ENCODE measurements around the gene MEOX1.
"Not testable (repeated sequence)": the region's sequence is repeated elsewhere in the genome, so short reads cannot be mapped to it uniquely, and the experiment has no call there.

The MEOX1 gene

DNA sequence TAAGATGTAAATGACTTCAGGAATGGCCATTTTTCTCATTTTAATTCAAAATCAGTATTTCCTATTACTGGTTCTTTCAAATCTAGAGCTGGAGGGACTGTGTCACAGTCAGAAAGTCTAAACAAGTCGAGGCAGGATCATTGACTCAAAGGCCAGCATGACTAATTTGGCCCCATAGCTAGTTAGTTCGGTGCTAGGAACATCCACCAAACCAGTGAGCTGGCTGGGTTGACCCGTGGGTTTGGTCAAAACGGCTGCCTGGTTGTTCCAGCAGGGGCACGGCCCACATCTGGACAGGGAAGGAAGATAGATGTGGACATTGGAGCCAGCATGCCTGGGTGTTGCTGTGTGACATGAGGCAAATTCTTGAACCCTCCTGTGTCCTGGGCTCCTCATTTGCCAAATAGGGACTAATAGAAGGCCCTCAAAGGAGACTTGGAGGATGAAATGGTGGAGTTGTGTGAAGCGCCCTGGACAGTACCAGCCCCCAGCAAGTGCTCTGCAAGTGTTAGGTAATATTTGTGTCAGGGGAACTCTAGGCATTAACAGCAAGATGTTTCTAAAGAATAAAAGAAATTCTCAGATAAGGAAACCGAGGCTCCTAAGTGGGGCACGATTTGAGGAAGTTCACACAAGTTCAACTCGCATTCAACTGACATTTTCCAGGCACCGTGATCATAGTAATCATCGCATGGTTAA, 46.2 kb downstream of the MEOX1 start:
- FAIRE-seq = no peak

DNA sequence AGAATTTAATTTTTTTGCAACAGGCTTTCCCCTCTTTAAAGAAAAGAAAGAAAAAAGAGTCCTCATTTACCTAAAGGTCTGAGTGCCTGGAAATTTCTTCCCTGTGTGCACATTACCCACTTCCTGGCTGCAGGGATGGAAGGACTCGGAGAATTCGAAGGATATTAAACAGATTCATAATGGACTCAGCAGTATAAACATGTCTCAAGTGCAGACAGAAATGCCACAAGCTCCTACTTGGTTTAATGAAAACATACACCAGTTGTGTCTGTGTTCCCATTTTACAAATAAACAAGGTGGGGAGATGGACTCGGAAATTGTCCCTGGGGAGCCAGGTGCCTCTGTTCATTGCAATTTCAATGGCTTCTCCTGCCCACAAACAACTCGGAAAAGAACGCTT, 47.2 kb downstream of the MEOX1 start:
- no peak for FAIRE-seq

DNA sequence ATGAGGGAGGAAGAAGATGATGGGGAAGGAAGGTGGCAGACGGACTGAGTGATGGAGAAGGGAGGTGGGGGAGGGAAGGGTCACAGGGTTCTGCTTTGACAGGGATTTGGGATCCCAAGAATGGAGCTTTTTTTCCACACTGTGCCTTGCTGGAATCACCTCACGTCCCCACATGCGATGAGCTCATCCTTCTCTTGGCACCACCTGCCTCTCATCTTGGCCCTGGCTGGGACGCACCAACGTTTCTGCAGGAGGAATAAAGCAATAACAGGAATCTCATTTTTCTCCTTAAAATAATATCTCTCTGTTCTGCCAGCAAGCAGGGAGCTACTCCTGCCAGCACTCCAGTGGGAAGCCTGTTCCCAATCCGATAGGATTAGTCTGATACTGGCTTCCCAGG, 47.8 kb downstream of the MEOX1 start:
- FAIRE-seq = no peak

DNA sequence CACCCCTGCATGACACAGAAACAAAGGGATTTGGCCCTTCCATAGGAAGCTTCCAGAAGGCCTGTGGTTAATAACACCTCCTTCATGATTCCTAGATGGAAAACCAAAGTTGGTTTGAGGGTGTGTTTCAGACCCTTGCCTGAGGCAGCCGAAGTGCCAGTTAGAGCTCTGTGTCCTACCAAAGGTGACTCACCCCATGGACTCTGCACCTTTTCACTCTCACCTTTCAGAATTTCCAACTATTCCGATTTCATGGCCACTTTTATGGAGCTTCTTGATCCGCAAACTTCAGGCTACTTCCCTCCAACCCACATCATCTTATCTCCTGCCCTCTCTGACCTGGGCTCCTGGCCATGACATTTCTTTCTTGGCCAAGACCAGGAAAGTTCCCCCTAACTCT, 49.2 kb downstream of the MEOX1 start:
- no peak for FAIRE-seq

DNA sequence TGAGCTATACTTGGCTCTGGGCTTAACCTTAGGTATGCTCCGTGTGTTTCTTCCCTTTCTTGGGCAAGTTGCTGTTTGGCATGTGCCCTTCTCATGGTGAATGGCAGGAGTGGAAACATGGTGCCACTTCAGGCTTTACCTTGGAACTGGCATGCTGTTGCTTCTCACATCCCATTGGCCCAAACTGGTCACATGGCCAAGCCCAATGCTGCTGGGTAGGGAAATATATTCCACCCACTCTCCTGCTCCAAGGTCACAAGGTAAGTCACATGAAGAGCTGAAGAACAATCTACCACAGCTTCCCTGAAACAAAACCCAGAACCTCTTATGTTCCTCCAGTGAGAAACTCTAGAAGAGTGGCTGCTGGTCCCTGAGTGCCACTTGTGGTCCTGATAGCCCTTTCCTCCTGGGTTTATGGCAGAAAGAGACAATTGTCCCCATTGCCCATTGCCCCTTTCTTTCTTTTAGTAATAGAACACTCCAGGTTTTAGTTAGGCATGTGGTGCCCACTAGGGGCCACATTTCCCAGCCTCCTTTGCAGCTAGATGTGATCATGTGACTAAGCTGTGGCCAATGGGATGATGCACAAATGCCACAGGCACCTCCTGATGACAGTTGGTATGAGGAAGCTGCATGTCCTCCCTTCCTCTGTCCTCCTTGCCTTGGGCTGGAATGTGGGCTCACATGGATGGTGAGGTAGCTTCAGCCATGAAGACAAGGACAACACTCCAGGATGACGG, 50.3 kb downstream of the MEOX1 start:
- no peak for FAIRE-seq

DNA sequence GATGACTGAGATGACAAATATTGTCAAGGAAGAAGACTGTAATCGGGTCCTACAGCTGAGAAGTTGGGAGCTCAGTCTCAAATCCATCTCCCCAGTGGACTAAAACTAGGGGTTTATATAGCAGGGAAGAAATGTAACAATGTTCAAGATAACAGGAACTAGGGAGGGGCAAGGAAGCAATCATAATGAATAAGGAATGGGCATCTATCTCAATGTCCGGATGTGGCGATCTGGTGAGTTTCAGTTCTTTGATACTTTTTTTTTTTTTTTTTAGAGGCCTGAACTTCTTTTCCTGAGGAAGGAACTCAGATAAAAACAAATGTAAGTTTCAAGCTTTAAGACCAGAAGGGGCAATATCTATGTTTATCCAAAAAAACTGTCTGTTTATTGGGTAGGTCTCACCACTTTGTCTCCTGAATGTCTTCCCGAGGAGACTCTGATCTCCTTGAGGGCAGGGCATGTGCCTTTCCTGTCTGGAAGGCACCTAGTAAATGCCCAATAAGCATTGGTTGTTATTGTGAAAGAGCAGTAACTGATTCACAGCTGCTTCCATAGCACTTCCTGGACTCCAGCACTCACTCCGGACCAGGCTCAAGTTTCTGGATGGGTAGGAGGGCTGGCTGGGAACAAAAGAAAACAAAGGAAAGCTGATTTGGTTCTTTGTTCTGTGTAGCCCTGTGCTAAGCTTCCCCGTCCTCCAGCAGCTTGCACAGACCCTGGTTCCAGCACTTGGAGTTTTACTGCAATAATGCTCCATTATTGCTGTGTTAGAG, 51.9 kb downstream of the MEOX1 start:
- no peak for FAIRE-seq

DNA sequence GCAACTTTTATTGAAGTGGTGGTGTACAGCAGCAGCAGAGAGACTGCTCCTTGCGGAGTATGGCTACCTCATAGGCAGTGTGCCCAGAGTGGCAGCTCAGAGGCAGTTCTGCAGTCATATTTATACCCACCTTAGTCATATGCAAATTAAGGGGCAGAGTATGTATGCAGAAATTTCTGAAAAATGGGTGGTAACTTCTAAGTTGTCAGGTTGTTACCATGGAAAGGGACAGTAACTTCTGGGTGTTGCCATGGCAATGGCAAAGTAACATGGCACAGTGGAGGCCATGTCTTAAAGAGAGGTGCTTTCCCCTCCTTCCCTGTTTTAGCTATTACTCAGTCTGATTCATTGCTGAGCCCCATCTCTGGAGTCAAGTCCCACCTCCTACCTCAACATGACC, 53.4 kb downstream of the MEOX1 start:
- FAIRE-seq = no peak

DNA sequence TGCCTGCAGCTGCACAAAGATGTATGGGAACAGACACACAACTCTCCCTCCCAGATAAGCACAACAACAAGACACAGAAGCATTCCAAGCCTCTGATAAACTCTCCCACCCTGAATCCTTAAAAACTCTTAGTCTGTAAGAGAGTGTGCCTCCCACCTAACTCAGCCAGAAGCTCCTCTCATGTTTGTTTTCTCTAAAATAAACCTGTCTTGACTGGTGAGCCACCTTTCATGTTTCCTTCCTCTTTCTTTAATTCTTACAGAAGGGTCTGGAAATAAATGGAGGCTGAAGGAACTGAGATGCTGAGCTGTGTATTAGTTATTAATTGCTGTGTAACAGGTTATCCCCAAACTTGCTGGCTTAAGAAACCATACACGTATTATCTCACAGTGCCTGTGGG, 57.2 kb downstream of the MEOX1 start:
- no peak for FAIRE-seq

DNA sequence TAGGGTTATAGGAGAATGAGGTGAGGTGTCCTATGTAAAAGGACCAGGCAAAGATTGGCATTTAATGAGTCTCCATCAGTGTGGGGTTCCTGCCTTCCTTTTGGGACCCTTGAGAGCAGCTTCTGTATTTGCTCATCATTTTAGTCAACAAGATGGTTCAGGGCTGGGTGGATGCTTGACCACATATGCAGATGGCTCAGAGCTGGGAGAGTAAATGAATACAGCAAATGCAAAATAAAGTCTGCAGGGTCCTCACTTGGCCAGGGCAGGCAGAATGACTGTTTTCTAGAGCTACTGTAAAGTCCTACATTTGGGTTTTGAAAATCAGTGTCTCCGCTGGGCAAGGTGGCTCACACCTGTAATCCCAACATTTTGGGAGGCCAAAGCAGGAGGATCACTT, 58.4 kb downstream of the MEOX1 start:
- no peak for FAIRE-seq

DNA sequence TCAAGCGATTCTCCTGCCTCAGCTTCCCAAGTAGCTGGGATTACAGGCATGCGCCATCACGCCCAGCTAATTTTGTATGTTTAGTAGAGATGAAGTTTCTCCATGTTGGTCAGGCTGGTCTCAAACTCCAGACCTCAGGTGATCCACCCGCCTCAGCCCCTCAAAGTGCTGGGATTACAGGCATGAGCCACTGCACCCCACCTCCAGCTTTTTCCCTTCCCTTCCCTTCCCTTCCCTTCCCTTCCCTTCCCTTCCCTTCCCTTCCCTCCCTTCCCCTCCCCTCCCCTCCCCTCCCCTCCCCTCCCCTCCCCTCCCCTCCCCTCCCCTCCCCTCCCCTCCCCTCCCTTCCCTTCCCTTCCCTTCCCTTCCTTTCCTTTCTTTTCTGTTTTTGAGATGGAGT, 59.2 kb downstream of the MEOX1 start:
- not testable (repeated sequence) for FAIRE-seq

DNA sequence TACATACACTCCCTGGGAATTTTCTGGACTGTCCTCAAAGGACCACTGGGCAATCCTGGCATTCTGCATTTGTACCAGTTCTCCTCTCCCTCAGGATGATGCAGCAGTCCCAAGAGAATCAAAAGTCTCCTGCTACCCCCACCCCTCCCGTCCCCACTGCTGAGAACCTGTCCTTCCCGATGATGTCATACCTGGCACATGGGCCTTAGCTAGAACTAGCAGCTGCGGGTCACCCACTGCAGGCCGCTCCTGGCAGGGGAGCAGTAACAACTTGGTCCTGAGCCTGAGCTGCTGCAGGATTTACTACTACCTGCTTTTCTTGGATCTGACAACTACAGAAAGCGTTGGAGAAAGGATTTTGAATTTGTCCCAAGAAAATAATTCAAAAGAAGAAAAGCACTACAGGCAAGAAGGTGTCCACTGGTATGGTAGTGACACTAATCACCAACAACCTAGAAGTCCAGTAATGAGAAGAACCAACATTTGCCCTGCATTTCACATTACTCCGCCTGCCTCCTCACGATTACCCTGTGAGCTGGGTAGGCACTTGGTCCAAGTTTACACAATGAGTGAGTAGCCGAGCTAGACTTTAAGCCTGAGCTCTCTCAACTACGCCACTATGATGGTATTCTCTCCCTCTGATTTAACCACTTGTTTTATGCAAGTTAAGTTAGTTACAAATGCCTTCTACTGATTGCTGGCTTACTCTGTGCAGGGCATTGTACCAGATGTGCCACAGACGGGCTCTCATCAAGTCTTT, 60.3 kb downstream of the MEOX1 start:
- no peak for FAIRE-seq

DNA sequence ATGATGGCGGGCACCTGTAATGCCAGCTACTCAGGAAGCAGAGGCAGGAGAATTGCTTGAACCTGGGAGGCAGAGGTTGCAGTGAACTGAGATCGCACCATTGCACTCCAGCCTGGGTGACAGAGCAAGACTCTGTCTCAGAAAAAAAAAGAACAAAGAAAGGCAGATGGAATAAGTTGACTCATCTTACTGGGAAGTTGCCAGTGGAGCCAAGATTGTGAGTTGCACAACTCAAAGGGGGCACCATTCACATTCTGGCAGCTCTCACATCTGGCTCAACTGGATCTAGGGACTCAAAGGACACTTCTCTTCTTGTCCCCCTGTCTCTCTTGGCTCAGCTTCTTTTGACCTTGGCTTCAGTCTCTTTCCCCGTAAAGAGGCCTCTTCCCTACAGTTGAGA, 61.9 kb downstream of the MEOX1 start:
- FAIRE-seq = no peak

DNA sequence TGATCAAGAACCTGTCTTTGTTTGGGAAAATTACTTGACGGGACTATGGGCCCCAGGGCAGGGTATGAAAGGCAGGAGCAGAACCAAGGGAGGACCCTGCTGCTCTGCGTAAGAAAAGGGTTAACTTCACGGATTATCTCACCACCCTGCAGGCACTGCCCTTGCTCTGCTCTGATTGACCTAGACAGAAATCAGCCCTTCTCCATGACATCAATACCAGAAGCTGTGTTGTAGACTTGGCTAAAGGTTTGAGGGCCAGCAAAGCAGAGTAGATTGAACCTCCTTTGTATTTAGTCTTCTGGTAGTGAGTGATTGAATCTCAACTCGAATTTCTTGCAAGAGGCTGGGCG, 62.7 kb downstream of the MEOX1 start:
- no peak for FAIRE-seq

DNA sequence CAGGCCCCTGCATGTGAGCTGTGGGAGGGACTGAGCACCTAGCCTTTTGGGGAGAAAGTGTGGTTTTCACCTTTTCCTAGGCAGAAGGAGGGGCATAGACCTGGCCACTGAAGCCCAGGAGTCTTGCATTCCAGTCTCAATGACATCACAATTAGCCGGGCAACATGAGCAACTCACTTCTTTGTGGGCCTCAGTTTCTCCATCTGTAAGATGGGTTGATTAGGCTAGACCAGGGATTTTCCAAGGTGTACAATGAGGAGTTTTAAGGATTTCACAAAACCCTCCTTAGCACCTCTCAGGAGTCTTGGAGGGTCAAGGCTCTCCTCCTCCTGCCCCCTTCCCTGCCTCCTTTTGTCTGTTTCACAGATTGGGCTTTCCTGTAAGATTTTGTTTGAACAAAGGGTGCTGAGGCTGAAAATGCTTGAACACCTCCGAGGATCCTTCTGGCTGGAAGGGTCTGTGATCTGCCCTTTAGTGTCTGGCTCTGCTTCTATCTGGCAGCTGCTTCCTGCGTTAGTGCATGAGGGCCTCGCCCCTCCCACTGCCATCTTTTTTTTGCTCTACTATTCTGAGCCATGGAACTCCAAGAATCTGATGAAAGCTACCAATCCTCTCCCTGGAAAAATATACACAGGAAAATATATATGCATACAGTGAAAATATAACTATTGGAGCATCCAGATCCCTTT, 63.2 kb downstream of the MEOX1 start:
- FAIRE-seq = no peak

DNA sequence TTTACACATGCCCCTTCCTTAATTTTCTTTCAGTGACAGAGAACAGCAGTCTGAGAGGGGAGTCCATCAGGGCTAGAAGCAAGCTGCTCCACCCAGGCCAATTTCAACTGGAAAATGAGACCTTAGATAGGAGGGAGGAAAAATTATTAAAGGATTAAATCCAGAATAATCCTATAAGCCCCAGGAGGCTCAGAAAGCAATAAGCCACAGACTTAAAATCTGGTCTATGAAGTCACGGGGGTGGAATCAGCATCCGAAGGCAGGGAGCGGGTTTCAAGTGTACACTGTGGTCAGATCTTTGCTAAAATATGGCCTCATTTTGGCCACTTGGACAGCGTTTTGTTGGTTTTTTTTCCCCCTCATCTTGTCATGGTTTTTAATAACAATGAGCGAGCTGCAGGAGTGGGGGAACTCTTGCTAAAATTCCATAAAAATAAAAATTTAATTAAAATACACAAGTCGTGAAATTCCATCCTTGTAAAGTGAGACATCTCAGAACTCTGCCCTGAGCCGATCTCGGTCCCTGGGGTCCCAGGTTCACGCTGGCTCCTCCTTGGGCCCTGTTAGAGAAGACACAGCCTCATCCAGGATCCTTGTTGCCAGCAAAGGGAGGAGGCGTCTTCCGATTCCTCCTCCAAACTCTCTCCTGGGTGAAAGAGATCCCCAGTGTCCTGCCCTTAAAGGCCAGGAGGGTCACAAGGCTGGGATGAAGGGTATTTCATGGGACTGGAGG, 63.9 kb downstream of the MEOX1 start:
- no peak for FAIRE-seq

DNA sequence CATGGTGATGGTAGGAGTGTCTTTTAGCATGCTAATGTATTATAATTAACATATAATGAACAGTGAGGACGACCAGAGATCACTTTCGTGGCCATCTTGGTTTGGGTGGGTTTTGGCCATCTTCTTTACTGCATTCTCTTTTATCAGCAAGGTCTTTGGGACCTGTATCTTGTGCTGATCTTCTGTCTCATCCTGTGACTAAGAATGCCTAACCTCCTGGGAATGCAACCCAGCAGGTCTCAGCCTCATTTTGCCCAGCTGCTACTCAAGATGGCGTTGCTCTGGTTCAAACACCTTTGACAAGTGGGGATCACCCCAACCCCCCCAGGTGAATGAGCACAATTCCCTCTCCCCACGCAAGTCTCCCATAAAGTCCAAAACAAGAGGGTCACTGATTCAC, 66.3 kb downstream of the MEOX1 start:
- no peak for FAIRE-seq

DNA sequence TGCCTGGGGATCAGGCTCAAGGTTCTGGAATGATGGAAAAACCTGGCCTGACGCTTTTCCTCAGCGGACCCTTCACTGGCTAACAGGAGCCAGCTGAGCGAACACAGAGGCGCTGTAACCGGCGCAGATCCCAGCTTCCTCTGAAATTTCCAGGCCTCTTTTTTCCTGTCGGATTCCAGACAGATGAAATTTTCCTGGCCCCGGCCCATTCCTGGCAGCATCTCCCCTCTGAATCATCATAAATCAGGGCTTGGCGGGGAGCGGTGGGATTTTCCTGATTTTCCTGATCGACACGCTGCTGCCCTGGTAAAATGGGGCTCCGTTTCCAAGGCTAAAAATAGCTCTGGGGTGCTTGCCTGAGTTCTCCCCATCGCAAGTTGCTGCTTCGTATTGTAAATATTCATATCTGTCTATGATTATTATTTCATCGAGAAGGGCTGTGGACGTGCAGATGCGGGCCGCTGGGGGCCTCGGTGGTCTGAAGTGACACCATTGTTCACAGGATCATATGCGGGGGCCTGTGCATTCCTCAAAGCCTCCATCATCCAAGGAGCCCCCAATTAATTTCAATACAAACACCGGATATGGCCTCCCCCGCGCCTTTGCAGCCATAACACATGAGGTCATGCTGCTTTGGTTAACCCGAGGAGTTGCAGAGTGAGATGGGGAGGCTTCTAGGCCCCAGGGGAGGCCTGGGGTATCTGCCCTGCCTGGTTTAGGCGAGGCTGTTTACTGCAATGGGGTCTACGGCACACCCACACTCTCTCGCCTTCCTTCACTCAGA, 69.8 kb downstream of the MEOX1 start:
- no peak for FAIRE-seq

DNA sequence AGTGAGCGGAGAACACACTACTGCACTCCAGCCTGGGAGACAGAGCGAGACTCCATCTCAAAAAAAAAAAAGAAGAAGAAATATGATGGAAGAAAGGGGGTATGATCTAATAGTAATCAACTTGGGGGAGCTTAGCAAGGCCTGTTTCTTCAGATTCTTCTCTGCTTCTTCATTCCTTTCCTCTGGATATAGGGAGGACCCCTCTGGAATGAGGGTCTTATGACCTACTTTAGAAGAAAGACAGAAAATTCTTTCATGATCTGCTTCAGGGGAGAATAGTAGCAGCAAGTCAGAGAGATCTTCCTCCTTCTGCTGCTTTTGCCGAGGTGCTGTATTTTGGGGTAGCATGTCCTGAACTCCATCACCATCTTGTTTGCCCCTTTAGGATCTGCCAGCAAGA, 70.7 kb downstream of the MEOX1 start:
- no peak for FAIRE-seq

Data from TTC549 (cell line).